BLaER1 (cell line): ENCODE measurements around the gene TMEM53.

Experiments used
- H3K27ac ChIP-seq: shearing (Covaris generic); formaldehyde crosslinking; 2 replicates; pipeline ENCODE4 v1.8.1; 2022
- H3K27me3 ChIP-seq: shearing (Covaris generic); formaldehyde crosslinking; 2 replicates; pipeline ENCODE4 v1.8.1; 2022
- H3K36me3 ChIP-seq: shearing (Covaris generic); formaldehyde crosslinking; 2 replicates; pipeline ENCODE4 v1.8.1; 2022
- H3K4me1 ChIP-seq: shearing (Covaris generic); formaldehyde crosslinking; 2 replicates; pipeline ENCODE4 v1.8.1; 2022
- H3K4me2 ChIP-seq: shearing (Covaris generic); formaldehyde crosslinking; 2 replicates; pipeline ENCODE4 v1.8.1; 2022
- H3K4me3 ChIP-seq: shearing (Covaris generic); formaldehyde crosslinking; 2 replicates; pipeline ENCODE4 v1.8.1; 2022
- H3K9ac ChIP-seq: shearing (Covaris generic); formaldehyde crosslinking; 2 replicates; pipeline ENCODE4 v1.8.1; 2022
- H3K9me3 ChIP-seq: shearing (Covaris generic); formaldehyde crosslinking; 2 replicates; pipeline ENCODE4 v1.8.1; 2022
- H4K20me1 ChIP-seq: shearing (Covaris generic); formaldehyde crosslinking; 2 replicates; pipeline ENCODE4 v1.8.1; 2022
- Cebpa-rat ChIP-seq: shearing (Covaris generic); IDR thresholded peaks from 2 replicates; pipeline ENCODE4 v1.8.1; 2022

TMEM53 gene

GRCh38 chr1:44606701-44607281 lies 67.5 kb downstream of the TMEM53 start:
- Histone ChIP-seq H3K27ac (no peak overlapping the region), H3K9ac (no peak overlapping the region), H3K27me3 (no peaks in the 10 kb centered on the region), H3K36me3 (no peaks in the 10 kb centered on the region), H3K9me3 (no peaks in the 10 kb centered on the region), H3K4me3 (no peak overlapping the region), H3K4me1 (no peaks in the 10 kb centered on the region), H3K4me2 (no peak overlapping the region), H4K20me1 (no peaks in the 10 kb centered on the region)
- TF ChIP-seq Cebpa-rat: no peak

DNA sequence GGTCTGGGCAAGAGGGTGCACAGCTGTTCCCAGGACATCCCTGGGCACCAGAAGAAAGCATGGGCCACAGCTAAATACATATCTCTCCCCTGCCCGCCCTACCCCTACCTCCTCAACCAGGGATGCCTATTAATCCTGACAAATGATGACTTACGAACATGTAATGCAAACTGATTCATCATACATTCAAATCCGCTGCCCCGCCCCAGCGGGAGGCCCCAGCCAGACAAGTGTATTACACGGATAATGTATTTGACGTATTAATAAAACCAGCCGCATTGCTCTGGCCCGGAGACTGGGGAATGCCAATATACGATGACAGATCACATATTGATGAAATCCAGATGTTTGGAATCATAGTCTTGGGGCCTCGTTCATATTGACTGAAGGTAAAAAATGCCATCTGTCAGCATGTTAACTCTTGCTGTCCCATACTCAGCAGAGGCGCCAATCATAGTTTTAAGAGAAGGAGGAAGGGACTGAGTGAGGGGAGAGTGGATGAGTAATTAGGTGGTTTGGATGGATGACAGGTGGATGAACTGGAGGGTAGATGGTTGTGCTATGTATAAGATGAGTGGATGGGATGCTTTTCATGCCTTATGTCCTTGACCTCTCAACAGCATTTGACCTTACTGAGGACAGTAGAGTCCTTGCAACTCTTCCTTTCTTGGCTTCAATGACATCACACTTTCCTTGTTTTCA lies 68.2 kb downstream of the TMEM53 start:
- no peaks in the 10 kb centered on the region for H3K27me3 ChIP-seq
- H3K4me3 ChIP-seq: no peak overlapping the region
- no peak overlapping the region for H3K27ac ChIP-seq
- no peaks in the 10 kb centered on the region for H4K20me1 ChIP-seq
- H3K9me3 ChIP-seq: no peaks in the 10 kb centered on the region
- no peak overlapping the region for H3K9ac ChIP-seq
- H3K36me3 ChIP-seq: no peaks in the 10 kb centered on the region
- TF ChIP-seq Cebpa-rat: no peak
- H3K4me2 ChIP-seq: no peak overlapping the region
- no peaks in the 10 kb centered on the region for H3K4me1 ChIP-seq

- H3K27ac ChIP-seq: no peak overlapping the region
- no peak overlapping the region for H3K4me2 ChIP-seq
- H4K20me1 ChIP-seq: no peaks in the 10 kb centered on the region
- no peak for TF ChIP-seq Cebpa-rat
- H3K36me3 ChIP-seq: no peaks in the 10 kb centered on the region
- no peaks in the 10 kb centered on the region for H3K27me3 ChIP-seq
- no peaks in the 10 kb centered on the region for H3K9me3 ChIP-seq
- no peak overlapping the region for H3K9ac ChIP-seq
- H3K4me1 ChIP-seq: no peaks in the 10 kb centered on the region
- H3K4me3 ChIP-seq: no peak overlapping the region
Measured at GRCh38 chr1:44604157-44604955, 69.9 kb downstream of the TMEM53 start.

- H3K4me2 ChIP-seq: no peak overlapping the region
- no peak for TF ChIP-seq Cebpa-rat
- no peaks in the 10 kb centered on the region for H4K20me1 ChIP-seq
- no peaks in the 10 kb centered on the region for H3K27me3 ChIP-seq
- no peaks in the 10 kb centered on the region for H3K36me3 ChIP-seq
- no peak overlapping the region for H3K27ac ChIP-seq
- H3K4me1 ChIP-seq: no peaks in the 10 kb centered on the region
- no peaks in the 10 kb centered on the region for H3K9me3 ChIP-seq
- no peak overlapping the region for H3K4me3 ChIP-seq
- H3K9ac ChIP-seq: no peak overlapping the region
Measured at GRCh38 chr1:44603718-44604117, 70.6 kb downstream of the TMEM53 start.
